ENCODE measurements around the gene ZSWIM5. TPM values are rescaled to one million over a fixed set of nuclear protein-coding genes. Genes with fewer than 3 reads are reported as not detected.
"Not testable (repeated sequence)": the region's sequence is repeated elsewhere in the genome, so short reads cannot be mapped to it uniquely, and the experiment has no call there.

ZSWIM5 gene
- total and polyA plus RNA-seq, 2 of the 8 experiments (the other 6 are each of a cell fraction or from before 2014, with no cell fraction given), result 2.5 to 3.9 TPM

- H3K27me3 ChIP-seq (replicated peaks in 1 of 4; ENCODE audit: control insufficient read depth in 3 of 4, extremely low read depth in 1 of 4, insufficient read depth in 3 of 4, low read length in 3 of 4); H3K23ac ChIP-seq (ENCODE audit: insufficient read length); H4K8ac ChIP-seq (ENCODE audit: extremely low read depth, insufficient read depth, low read length); H3K79me2 ChIP-seq (ENCODE audit: control insufficient read depth in 1 of 2, insufficient read depth in 2 of 2, low read length in 2 of 2); H3K23me2 ChIP-seq (ENCODE audit: low read depth, low read length); FAIRE-seq; H3K4ac ChIP-seq (replicated peaks; ENCODE audit: insufficient read length, low read depth, low read length); H2BK20ac ChIP-seq (ENCODE audit: low read length); H3K9ac ChIP-seq (replicated peaks in 1 of 4; ENCODE audit: extremely low read depth in 1 of 4, low read depth in 3 of 4, low read length in 3 of 4); H2BK120ac ChIP-seq (replicated peaks; ENCODE audit: low read depth, low read length); H2BK5ac ChIP-seq (ENCODE audit: low read depth, low read length); H2AFZ ChIP-seq (ENCODE audit: low read length); H3K27ac ChIP-seq (ENCODE audit: low read depth, low read length); H2BK12ac ChIP-seq (ENCODE audit: low read depth, low read length); H3K18ac ChIP-seq (ENCODE audit: extremely low read depth, low read length); H4K91ac ChIP-seq (replicated peaks; ENCODE audit: insufficient read length, low read length); H3K4me2 ChIP-seq (ENCODE audit: insufficient read depth in 1 of 2, low read depth in 2 of 2, low read length in 2 of 2); DNase-seq (ENCODE audit: low read depth in 1 of 2, low spot score in 2 of 2); H3K14ac ChIP-seq (ENCODE audit: insufficient read length); H3K4me1 ChIP-seq (replicated peaks in 1 of 4; ENCODE audit: control insufficient read depth in 3 of 4, insufficient read depth in 4 of 4, low read length in 3 of 4); H3K79me1 ChIP-seq (ENCODE audit: low read depth, low read length); H3K36me3 ChIP-seq (ENCODE audit: control insufficient read depth in 2 of 4, insufficient read depth in 4 of 4, low read length in 3 of 4); CTCF ChIA-PET (ENCODE audit: partially characterized antibody); H3K56ac ChIP-seq (replicated peaks; ENCODE audit: insufficient read length, low read depth, low read length); H4K5ac ChIP-seq (ENCODE audit: insufficient read length, low read depth, low read length); H3K4me3 ChIP-seq (ENCODE audit: extremely low read depth in 1 of 4, insufficient read depth in 2 of 4, low read depth in 3 of 4, low read length in 4 of 4); H2AK5ac ChIP-seq (ENCODE audit: low read depth, low read length); H2BK15ac ChIP-seq (ENCODE audit: low read length); H4K20me1 ChIP-seq (replicated peaks in 1 of 2; ENCODE audit: control insufficient read depth in 1 of 2, insufficient read depth in 2 of 2, low read length in 2 of 2): not testable (repeated sequence)
- H3K9me3 ChIP-seq (ENCODE audit: insufficient read depth in 2 of 2, low read depth in 1 of 2, low read length in 1 of 2), result peaks cover 5 to 15% of the 10 kb centered on the region in 2 experiments; a peak in 3 of 4 replicates
- POLR2A ChIA-PET (ENCODE audit: partially characterized antibody), result interaction anchor here (0.7 kb wide), 1 partner anchor 105 kb away, joined by 4 read pairs; no protein-coding TSS in a partner anchor
- 85% methylated on average over 3 of the region's 3 CpGs; no CpG with 5 or more reads in 1 of the 2 experiments for WGBS, 2 experiments (ENCODE audit: extremely low coverage in 1 of 2, insufficient coverage in 1 of 2, insufficient read length in 1 of 2, insufficient replicate concordance in 2 of 2, low coverage in 1 of 2, low lambda C conversion rate in 2 of 2, missing lambda C conversion rate in 1 of 2)
These were observed 40.0 kb upstream of the ZSWIM5 start for GRCh38 chr1:45246359-45246758.
